ENCODE measurements around the gene SLC49A4. TPM values are rescaled to one million over a fixed set of nuclear protein-coding genes. Genes with fewer than 3 reads are reported as not detected.

The SLC49A4 gene
- total and polyA plus RNA-seq, 4 donors = 14.1 to 23.0 (median 21.2) TPM

DNA sequence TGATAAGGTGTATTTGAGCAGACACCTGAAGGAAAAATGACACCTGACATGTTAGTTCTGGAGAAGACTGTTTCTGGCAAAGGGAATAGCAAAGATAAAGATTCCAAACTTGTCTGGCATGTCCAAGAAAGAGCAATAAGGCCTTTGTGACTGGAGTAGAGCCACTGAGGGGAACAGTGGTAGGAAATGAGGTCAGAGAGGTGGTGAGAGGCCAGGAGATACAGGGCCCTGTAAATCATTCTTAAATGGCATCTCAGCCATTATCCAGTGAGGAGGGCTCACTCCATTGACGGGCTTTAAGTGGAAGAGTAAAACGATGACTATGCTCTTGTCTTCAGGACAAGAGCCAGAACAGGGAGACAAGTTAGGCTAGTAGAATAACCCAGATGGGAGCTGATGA, 4.5 kb downstream of the SLC49A4 start:
- no peak overlapping the region for H3K4me3 ChIP-seq (ENCODE audit: low read depth, low read length)
- H3K27ac ChIP-seq (ENCODE audit: low read depth, low read length) = no peak overlapping the region
- no peak for DNase-seq (ENCODE audit: low read depth in 4 of 6, low spot score in 6 of 6)
- 62% methylated on average over 2 of the region's 2 CpGs for WGBS (ENCODE audit: insufficient coverage)
- H3K27me3 ChIP-seq (ENCODE audit: control insufficient read depth, insufficient read depth, low read length) = no peaks in the 10 kb centered on the region
- H3K36me3 ChIP-seq (ENCODE audit: control insufficient read depth, insufficient read depth, low read length) = no peaks in the 10 kb centered on the region
- H3K4me1 ChIP-seq (ENCODE audit: control insufficient read depth, insufficient read depth, low read length) = peaks cover 5% of the 10 kb centered on the region
- no peaks in the 10 kb centered on the region for H3K9me3 ChIP-seq (ENCODE audit: control insufficient read depth, insufficient read depth, low read length)

GRCh38 chr3:122800031-122800430, 5.2 kb downstream of the SLC49A4 start:
- no peaks in the 10 kb centered on the region for H3K9me3 ChIP-seq (ENCODE audit: control insufficient read depth, insufficient read depth, low read length)
- peaks cover 5% of the 10 kb centered on the region for H3K4me1 ChIP-seq (ENCODE audit: control insufficient read depth, insufficient read depth, low read length)
- 100% methylated on average over 1 of the region's 1 CpG for WGBS (ENCODE audit: insufficient coverage)
- no peak overlapping the region for H3K27ac ChIP-seq (ENCODE audit: low read depth, low read length)
- no peaks in the 10 kb centered on the region for H3K36me3 ChIP-seq (ENCODE audit: control insufficient read depth, insufficient read depth, low read length)
- no peak for DNase-seq (ENCODE audit: low read depth in 4 of 6, low spot score in 6 of 6)
- H3K27me3 ChIP-seq (ENCODE audit: control insufficient read depth, insufficient read depth, low read length) = no peaks in the 10 kb centered on the region
- H3K4me3 ChIP-seq (ENCODE audit: low read depth, low read length) = no peak overlapping the region

- Histone ChIP-seq H3K9me3 (ENCODE audit: control insufficient read depth, insufficient read depth, low read length) (no peaks in the 10 kb centered on the region), H3K27me3 (ENCODE audit: control insufficient read depth, insufficient read depth, low read length) (no peaks in the 10 kb centered on the region), H3K36me3 (ENCODE audit: control insufficient read depth, insufficient read depth, low read length) (no peaks in the 10 kb centered on the region), H3K4me1 (ENCODE audit: control insufficient read depth, insufficient read depth, low read length) (peaks cover 5% of the 10 kb centered on the region), H3K27ac (ENCODE audit: low read depth, low read length) (no peak overlapping the region), H3K4me3 (ENCODE audit: low read depth, low read length) (no peak overlapping the region)
- DNase-seq (ENCODE audit: low read depth in 4 of 6, low spot score in 6 of 6) = no peak
- WGBS (ENCODE audit: insufficient coverage) = 93% methylated on average over 2 of the region's 3 CpGs
These were observed 5.9 kb downstream of the SLC49A4 start for GRCh38 chr3:122800706-122801237.

GRCh38 chr3:122802323-122802722, 7.5 kb downstream of the SLC49A4 start:
- H3K4me1 ChIP-seq (ENCODE audit: control insufficient read depth, insufficient read depth, low read length) = no peaks in the 10 kb centered on the region
- H3K27ac ChIP-seq (ENCODE audit: low read depth, low read length) = no peak overlapping the region
- H3K27me3 ChIP-seq (ENCODE audit: control insufficient read depth, insufficient read depth, low read length) = no peaks in the 10 kb centered on the region
- H3K9me3 ChIP-seq (ENCODE audit: control insufficient read depth, insufficient read depth, low read length) = no peaks in the 10 kb centered on the region
- H3K4me3 ChIP-seq (ENCODE audit: low read depth, low read length) = no peak overlapping the region
- 83% methylated on average over 1 of the region's 1 CpG for WGBS (ENCODE audit: insufficient coverage)
- H3K36me3 ChIP-seq (ENCODE audit: control insufficient read depth, insufficient read depth, low read length) = no peaks in the 10 kb centered on the region
- DNase-seq (ENCODE audit: low read depth in 4 of 6, low spot score in 6 of 6) = no peak

DNA sequence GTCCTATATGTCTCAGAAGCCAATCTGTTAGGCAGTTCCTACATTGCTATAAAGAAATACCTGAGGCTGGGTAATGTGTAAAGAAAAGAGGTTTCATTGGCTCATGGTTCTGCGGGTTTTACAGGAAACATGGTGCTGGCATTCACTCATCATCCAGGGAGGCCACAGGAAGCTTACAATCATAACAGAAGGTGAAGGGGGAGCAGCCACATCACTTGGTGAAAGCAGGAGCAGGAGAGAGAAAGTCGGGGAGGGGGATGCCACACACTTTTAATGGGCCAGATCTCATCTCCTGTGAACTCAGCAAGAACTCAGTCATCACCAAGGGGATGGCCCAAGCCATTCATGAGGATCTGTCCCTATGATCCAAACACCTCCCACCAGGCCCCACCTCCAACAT, 9.1 kb downstream of the SLC49A4 start:
- 86% methylated on average over 1 of the region's 2 CpGs for WGBS (ENCODE audit: insufficient coverage)

DNA sequence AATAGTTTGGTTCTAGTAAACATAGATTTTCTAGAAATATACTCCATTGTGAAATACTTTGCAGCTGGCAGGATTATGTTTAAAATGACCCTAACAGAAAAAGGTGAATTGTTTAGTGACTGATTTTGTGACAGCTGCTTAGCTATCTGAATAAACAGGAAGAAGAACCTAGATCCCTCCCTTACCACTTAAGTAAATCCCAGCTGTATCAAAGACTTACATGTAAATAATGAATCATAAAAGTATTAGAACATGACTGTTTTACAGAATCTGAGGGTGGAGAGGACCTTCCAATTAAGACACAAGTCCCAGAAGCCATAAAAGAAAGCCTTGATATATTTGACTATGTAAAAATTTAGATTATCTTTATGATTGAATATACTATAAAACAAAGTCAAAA, 15.9 kb downstream of the SLC49A4 start:
- no peak for DNase-seq (ENCODE audit: low read depth in 4 of 6, low spot score in 6 of 6)

More for the DNA sequence above, 9.1 kb downstream of the SLC49A4 start:
- no peak for DNase-seq (ENCODE audit: low read depth in 4 of 6, low spot score in 6 of 6)
- Histone ChIP-seq H3K4me3 (ENCODE audit: low read depth, low read length) (no peak overlapping the region), H3K27me3 (ENCODE audit: control insufficient read depth, insufficient read depth, low read length) (no peaks in the 10 kb centered on the region), H3K27ac (ENCODE audit: low read depth, low read length) (no peak overlapping the region), H3K4me1 (ENCODE audit: control insufficient read depth, insufficient read depth, low read length) (no peaks in the 10 kb centered on the region), H3K36me3 (ENCODE audit: control insufficient read depth, insufficient read depth, low read length) (no peaks in the 10 kb centered on the region), H3K9me3 (ENCODE audit: control insufficient read depth, insufficient read depth, low read length) (no peaks in the 10 kb centered on the region)

GRCh38 chr3:122816587-122816986, 21.7 kb downstream of the SLC49A4 start:
- no peak overlapping the region for H3K27ac ChIP-seq (ENCODE audit: low read depth, low read length)
- H3K9me3 ChIP-seq (ENCODE audit: control insufficient read depth, insufficient read depth, low read length) = no peaks in the 10 kb centered on the region
- H3K36me3 ChIP-seq (ENCODE audit: control insufficient read depth, insufficient read depth, low read length) = peaks cover 6% of the 10 kb centered on the region
- no peaks in the 10 kb centered on the region for H3K4me1 ChIP-seq (ENCODE audit: control insufficient read depth, insufficient read depth, low read length)
- H3K27me3 ChIP-seq (ENCODE audit: control insufficient read depth, insufficient read depth, low read length) = no peaks in the 10 kb centered on the region
- WGBS (ENCODE audit: insufficient coverage) = 100% methylated on average over 1 of the region's 2 CpGs
- DNase-seq (ENCODE audit: low read depth in 4 of 6, low spot score in 6 of 6) = no peak
- no peak overlapping the region for H3K4me3 ChIP-seq (ENCODE audit: low read depth, low read length)

More for the DNA sequence above, 15.9 kb downstream of the SLC49A4 start:
- no peaks in the 10 kb centered on the region for H3K4me1 ChIP-seq (ENCODE audit: control insufficient read depth, insufficient read depth, low read length)
- no peaks in the 10 kb centered on the region for H3K36me3 ChIP-seq (ENCODE audit: control insufficient read depth, insufficient read depth, low read length)
- no peaks in the 10 kb centered on the region for H3K9me3 ChIP-seq (ENCODE audit: control insufficient read depth, insufficient read depth, low read length)
- no peak overlapping the region for H3K27ac ChIP-seq (ENCODE audit: low read depth, low read length)
- H3K27me3 ChIP-seq (ENCODE audit: control insufficient read depth, insufficient read depth, low read length) = no peaks in the 10 kb centered on the region
- no peak overlapping the region for H3K4me3 ChIP-seq (ENCODE audit: low read depth, low read length)

DNA sequence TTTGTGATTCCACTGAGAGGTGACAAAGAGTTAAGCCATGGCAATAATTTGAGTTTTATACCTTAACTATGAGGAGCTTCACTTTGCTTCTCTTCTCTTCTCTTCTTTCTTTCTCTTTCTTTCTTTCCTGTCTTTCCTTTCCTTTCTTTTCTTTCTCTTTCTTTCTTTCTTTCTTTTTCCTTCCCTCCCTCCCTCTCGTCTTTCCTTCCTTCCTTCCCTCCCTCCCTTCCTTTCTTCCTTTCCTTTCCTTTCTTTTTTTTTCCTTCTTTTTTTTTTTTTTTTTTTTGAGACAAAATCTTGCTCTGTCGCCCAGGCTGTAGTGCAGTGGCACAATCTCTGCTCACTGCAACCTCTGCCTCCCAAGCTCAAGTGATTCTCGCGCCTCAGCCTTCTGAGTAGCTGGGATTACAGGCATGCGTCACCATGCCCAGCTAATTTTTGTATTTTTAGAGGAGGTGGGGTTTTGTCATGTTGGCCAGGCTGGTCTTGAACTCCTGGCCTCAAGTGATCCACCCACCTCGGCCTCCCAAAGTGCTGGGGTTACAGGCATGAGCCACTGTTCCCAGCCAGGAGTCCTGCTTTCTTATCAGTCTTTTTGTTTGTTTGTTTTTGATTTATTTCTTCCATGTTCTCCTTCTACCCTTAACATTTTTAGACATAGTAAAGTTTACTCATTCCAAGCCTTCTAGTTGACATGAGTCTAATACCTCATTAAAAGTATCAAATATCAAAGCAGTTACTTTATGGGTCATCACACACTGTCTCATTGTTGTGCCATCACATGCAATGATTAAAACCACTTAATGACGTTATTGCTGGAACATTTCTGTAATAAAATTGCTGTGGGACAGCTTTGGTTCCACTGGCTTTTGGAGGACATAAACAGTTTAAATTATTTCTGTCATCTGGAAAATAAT, 29.9 kb downstream of the SLC49A4 start:
- Histone ChIP-seq H3K4me1 (ENCODE audit: control insufficient read depth, insufficient read depth, low read length) (no peaks in the 10 kb centered on the region), H3K4me3 (ENCODE audit: low read depth, low read length) (no peak overlapping the region), H3K27ac (ENCODE audit: low read depth, low read length) (no peak overlapping the region), H3K27me3 (ENCODE audit: control insufficient read depth, insufficient read depth, low read length) (no peaks in the 10 kb centered on the region), H3K36me3 (ENCODE audit: control insufficient read depth, insufficient read depth, low read length) (peaks cover 6% of the 10 kb centered on the region), H3K9me3 (ENCODE audit: control insufficient read depth, insufficient read depth, low read length) (no peaks in the 10 kb centered on the region)
- no peak for DNase-seq (ENCODE audit: low read depth in 4 of 6, low spot score in 6 of 6)
- WGBS (ENCODE audit: insufficient coverage) = 100% methylated on average over 1 of the region's 7 CpGs

DNA sequence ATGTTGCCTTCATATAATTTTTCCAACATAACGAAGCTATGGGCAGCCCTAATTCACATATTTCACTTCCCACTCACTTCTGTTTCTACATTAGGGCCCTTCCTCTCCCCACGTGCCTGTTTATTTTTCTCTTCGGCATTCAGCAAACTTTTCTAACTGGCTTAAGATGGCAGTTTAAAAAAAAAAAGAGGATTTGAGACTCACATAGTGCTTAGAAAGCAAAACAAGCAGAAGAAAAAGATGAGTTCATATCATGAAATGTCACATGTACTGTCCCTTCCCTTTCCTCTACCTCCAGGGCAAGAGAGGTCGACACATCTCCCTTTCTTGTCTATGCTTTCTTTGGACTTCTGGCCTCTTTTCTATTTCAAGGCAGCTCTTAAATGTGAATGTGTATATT, 30.6 kb downstream of the SLC49A4 start:
- peaks cover 6% of the 10 kb centered on the region for H3K36me3 ChIP-seq (ENCODE audit: control insufficient read depth, insufficient read depth, low read length)
- no peaks in the 10 kb centered on the region for H3K4me1 ChIP-seq (ENCODE audit: control insufficient read depth, insufficient read depth, low read length)
- no peak for DNase-seq (ENCODE audit: low read depth in 4 of 6, low spot score in 6 of 6)
- WGBS (ENCODE audit: insufficient coverage) = no CpG with 5 or more reads among the region's 4 CpGs
- no peak overlapping the region for H3K27ac ChIP-seq (ENCODE audit: low read depth, low read length)
- H3K4me3 ChIP-seq (ENCODE audit: low read depth, low read length) = no peak overlapping the region
- H3K9me3 ChIP-seq (ENCODE audit: control insufficient read depth, insufficient read depth, low read length) = no peaks in the 10 kb centered on the region
- H3K27me3 ChIP-seq (ENCODE audit: control insufficient read depth, insufficient read depth, low read length) = no peaks in the 10 kb centered on the region

- H3K4me3 ChIP-seq (ENCODE audit: low read depth, low read length) = no peak overlapping the region
- H3K27ac ChIP-seq (ENCODE audit: low read depth, low read length) = no peak overlapping the region
- H3K27me3 ChIP-seq (ENCODE audit: control insufficient read depth, insufficient read depth, low read length) = no peaks in the 10 kb centered on the region
- H3K9me3 ChIP-seq (ENCODE audit: control insufficient read depth, insufficient read depth, low read length) = no peaks in the 10 kb centered on the region
- DNase-seq (ENCODE audit: low read depth in 4 of 6, low spot score in 6 of 6) = no peak
- H3K4me1 ChIP-seq (ENCODE audit: control insufficient read depth, insufficient read depth, low read length) = no peaks in the 10 kb centered on the region
- no CpG with 5 or more reads among the region's 1 CpG for WGBS (ENCODE audit: insufficient coverage)
- H3K36me3 ChIP-seq (ENCODE audit: control insufficient read depth, insufficient read depth, low read length) = peaks cover 1% of the 10 kb centered on the region
These were observed 31.4 kb downstream of the SLC49A4 start for GRCh38 chr3:122826278-122826677.
